Lung (tissue), 12 donors: Measurements from ENCODE around the gene NKD2. TPM values are rescaled to one million over a fixed set of nuclear protein-coding genes. Genes with fewer than 3 reads are reported as not detected.
A peak's percentile ranks its signal among the peaks of the same experiment; 100 is the strongest.

Source experiments
- ATAC-seq: fragments of 200-7000 bp; cut with Tn5 transposase; one replicate; pipeline ENCODE4 v1.9.1; 2020; ENCODE audit warnings: moderate number of reproducible peaks; ENCODE audit not compliant: insufficient read depth, low FRiP score
- DNase-seq, 3 donors: peaks; one replicate each; pipeline ENCODE4 v3.0.0-alpha.2; 2013 to 2017
- H3K27ac ChIP-seq, 2 donors: one replicate each; pipeline ENCODE4 v1.5.1; 2013; ENCODE audit warnings: mild to moderate bottlenecking in 2 of 2, moderate library complexity in 2 of 2, control low read depth in 1 of 2, inconsistent platforms in 1 of 2, low read depth in 1 of 2, low read length in 1 of 2
- H3K27me3 ChIP-seq, 3 donors: one replicate each; pipeline ENCODE4 v1.5.1; 2013; ENCODE audit warnings: low read length in 2 of 3; ENCODE audit not compliant: control insufficient read depth in 3 of 3, insufficient read depth in 3 of 3
- H3K36me3 ChIP-seq, 4 donors: one replicate each; pipeline ENCODE4 v1.5.1; 2013; ENCODE audit warnings: low read length in 4 of 4, mild to moderate bottlenecking in 1 of 4, moderate library complexity in 1 of 4; ENCODE audit not compliant: control insufficient read depth in 4 of 4, insufficient read depth in 4 of 4
- H3K4me1 ChIP-seq, 5 donors: one replicate each; pipeline ENCODE4 v1.5.1; 2013; ENCODE audit warnings: low read length in 5 of 5, mild to moderate bottlenecking in 2 of 5, moderate library complexity in 1 of 5; ENCODE audit not compliant: control insufficient read depth in 5 of 5, insufficient read depth in 5 of 5
- H3K4me3 ChIP-seq: one replicate; pipeline ENCODE4 v1.5.1; 2013; ENCODE audit warnings: mild to moderate bottlenecking, control low read depth, moderate library complexity
- H3K9ac ChIP-seq, 2 donors: one replicate each; pipeline ENCODE4 v1.5.1; 2013; ENCODE audit warnings: low read length in 2 of 2, control low read depth in 1 of 2; ENCODE audit not compliant: insufficient read depth in 1 of 2
- H3K9me3 ChIP-seq, 4 donors: one replicate each; pipeline ENCODE4 v1.5.1; 2013; ENCODE audit warnings: low read length in 3 of 4, mild to moderate bottlenecking in 1 of 4, moderate library complexity in 1 of 4; ENCODE audit not compliant: control insufficient read depth in 4 of 4, insufficient read depth in 3 of 4
- WGBS, 2 donors: extraction: QIAGEN DNeasy Blood & Tissue Kit; methylation state at CpG; one replicate each; pipeline ENCODE4 v1.1.7; 2013; 5-methylcytosine and 5-hydroxymethylcytosine counted together
- polyA plus RNA-seq, 2 donors: library from polyadenylated mRNA; stranded (reverse); fragments of 200-250 nt; gene quantifications; one replicate each; pipeline ENCODE4 v1.2.1, GENCODE V29; 2013
- total RNA-seq, 2 donors: library from RNA; depleted of rRNA in 1 of 2; stranded (reverse); fragments of >200 nt in 1 of 2; gene quantifications; one replicate each; pipeline ENCODE4 v1.2.1, GENCODE V29; 2014 to 2021
- TF ChIP-seq, protein P1 (sequence below): IDR thresholded peaks from 2 replicates; pipeline ENCODE4 v1.5.1; 2012; ENCODE audit warnings: mild to moderate bottlenecking; ENCODE audit errors: control extremely low read depth, extremely low read depth
- donor health status: control.
- donor health status: control.
- donor health status: Bipolar disorder and iron deficiency.
- donor health status: healthy.
- donor health status: DM: yes; HTN: yes; CAD: no.

NKD2 gene
- total and polyA plus RNA-seq, 4 donors: 9.9 to 88.0 (median 48.4) TPM

DNA sequence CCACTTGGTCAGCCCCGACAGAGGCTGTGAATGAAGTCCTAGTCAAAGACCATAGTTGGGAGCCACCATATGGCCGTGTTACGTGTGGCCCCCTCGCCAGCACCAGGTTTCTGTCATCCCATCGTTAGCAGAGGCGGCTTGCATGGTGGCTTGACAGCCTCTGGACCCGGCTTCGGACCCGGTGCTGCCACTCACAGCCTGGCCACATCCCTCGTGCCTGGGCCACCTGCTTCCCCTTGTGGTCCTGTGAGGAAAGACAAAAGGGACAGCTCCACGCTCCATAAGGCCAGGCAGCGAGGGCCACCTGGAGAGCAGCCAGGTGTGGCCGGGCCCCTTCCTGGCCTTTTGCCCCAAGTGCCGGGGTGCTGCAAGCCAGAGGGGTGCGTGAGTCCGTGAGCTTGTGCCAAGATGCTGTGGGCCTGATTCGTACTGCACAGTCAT lies 6.2 kb downstream of the NKD2 start:
- Histone ChIP-seq H3K4me3 (no peak overlapping the region), H3K9me3 (no peaks in the 10 kb centered on the region), H3K36me3 (no peaks in the 10 kb centered on the region), H3K27me3 (peaks cover 0 to 4% (median 0%) of the 10 kb centered on the region in 3 donors), H3K27ac (peak overlapping the region in 1 of 2 donors; percentile 12), H3K4me1 (peaks cover 0 to 11% (median 3%) of the 10 kb centered on the region in 5 donors), H3K9ac (no peak overlapping the region)
- no peak for DNase-seq
- TF ChIP-seq, protein P1, sequence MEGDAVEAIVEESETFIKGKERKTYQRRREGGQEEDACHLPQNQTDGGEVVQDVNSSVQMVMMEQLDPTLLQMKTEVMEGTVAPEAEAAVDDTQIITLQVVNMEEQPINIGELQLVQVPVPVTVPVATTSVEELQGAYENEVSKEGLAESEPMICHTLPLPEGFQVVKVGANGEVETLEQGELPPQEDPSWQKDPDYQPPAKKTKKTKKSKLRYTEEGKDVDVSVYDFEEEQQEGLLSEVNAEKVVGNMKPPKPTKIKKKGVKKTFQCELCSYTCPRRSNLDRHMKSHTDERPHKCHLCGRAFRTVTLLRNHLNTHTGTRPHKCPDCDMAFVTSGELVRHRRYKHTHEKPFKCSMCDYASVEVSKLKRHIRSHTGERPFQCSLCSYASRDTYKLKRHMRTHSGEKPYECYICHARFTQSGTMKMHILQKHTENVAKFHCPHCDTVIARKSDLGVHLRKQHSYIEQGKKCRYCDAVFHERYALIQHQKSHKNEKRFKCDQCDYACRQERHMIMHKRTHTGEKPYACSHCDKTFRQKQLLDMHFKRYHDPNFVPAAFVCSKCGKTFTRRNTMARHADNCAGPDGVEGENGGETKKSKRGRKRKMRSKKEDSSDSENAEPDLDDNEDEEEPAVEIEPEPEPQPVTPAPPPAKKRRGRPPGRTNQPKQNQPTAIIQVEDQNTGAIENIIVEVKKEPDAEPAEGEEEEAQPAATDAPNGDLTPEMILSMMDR: no peak
- no peak for ATAC-seq
- 64 to 66% methylated on average over 17 of the region's 17 CpGs for WGBS, 2 donors

DNA sequence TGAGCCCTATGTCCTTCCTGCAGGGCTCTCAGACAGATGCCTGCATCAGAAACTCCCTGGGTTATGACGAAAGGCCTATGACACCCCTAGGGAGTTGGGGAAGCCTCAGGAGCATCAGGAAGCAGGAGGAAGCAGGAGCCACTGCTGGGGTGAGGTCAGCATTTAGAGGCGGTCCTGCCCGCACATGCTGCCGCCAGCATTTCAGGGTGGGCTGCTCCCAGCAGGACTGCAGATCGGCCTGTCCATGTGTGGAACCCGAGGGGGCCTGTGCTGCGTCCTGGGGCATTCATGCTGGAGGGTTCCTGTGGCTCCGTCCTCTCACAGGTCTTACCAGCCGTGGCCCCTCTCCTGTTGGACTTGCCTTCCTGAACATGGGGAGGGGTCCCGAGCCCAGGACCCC lies 6.9 kb downstream of the NKD2 start:
- Histone ChIP-seq H3K27me3 (no peaks in the 10 kb centered on the region), H3K36me3 (no peaks in the 10 kb centered on the region), H3K9me3 (no peaks in the 10 kb centered on the region), H3K4me1 (peaks cover 0 to 11% (median under 1%) of the 10 kb centered on the region in 5 donors), H3K27ac (peak overlapping the region in 1 of 2 donors; percentile 5), H3K4me3 (no peak overlapping the region), H3K9ac (no peak overlapping the region)
- TF ChIP-seq, protein P1: no peak
- 77 to 78% methylated on average over 10 of the region's 10 CpGs for WGBS, 2 donors
- ATAC-seq (no peak), DNase-seq (no peak)

DNA sequence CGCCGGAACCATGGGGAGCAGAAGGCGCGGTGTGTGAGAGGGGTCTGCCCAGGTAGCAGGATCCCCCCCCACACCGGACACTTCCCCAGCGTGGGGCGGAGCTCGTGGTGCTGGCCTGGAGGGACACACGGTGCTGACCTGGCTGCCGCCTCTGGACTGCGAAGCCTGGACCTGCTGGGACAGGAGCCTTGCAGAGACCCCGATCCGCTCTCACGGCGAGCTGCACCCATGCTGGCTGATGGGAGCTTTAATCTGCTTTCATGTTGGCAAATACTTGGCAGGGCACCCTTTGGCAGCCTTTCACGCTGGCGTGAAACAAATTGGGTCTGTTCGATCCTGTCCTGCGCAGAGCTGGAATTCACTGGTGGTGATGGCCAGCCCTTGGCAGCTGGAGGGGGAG lies 7.4 kb downstream of the NKD2 start:
- TF ChIP-seq, protein P1: no peak
- H3K4me3 ChIP-seq: no peak overlapping the region
- no peak for ATAC-seq
- no peaks in the 10 kb centered on the region for H3K9me3 ChIP-seq
- H3K27ac ChIP-seq: no peak overlapping the region
- 81 to 84% methylated on average over 19 of the region's 19 CpGs for WGBS, 2 donors
- H3K4me1 ChIP-seq: peaks cover 0 to 11% (median 0%) of the 10 kb centered on the region in 5 donors
- peak in 1 of 3 donors; percentile 43 for DNase-seq
- H3K9ac ChIP-seq: no peak overlapping the region
- no peaks in the 10 kb centered on the region for H3K36me3 ChIP-seq
- no peaks in the 10 kb centered on the region for H3K27me3 ChIP-seq

DNA sequence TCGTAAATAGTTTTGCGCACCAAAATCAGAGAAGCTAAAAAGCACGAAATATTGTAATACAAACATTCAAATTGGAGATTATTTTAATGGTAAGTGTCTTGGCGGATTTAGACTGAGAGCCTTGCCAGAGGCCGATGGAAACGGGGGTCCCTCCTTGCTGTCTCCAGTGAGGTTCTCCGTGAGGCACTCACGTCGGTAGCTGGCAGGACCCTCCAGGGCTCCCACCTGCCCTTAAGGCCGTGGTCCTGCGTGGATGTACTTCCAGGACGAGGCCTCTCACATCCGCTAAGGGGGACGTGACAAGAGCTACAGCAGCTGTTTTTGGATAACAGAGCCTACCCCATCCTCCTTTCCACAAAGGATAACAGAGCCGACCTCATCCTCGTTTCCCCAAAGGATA lies 7.9 kb downstream of the NKD2 start:
- Histone ChIP-seq H3K27ac (no peak overlapping the region), H3K36me3 (no peaks in the 10 kb centered on the region), H3K9ac (no peak overlapping the region), H3K9me3 (no peaks in the 10 kb centered on the region), H3K4me3 (no peak overlapping the region), H3K27me3 (no peaks in the 10 kb centered on the region), H3K4me1 (peaks cover 0 to 11% (median 1%) of the 10 kb centered on the region in 5 donors)
- 86 to 87% methylated on average over 16 of the region's 16 CpGs for WGBS, 2 donors
- TF ChIP-seq, protein P1: no peak
- DNase-seq (no peak), ATAC-seq (no peak)
